22Rv1 (cell line): ENCODE results near the gene ZNF606.
A peak's percentile ranks its signal among the peaks of the same experiment; 100 is the strongest.

Source experiments
- H3K27ac ChIP-seq: fragments of 450-650 bp; 2 replicates; pipeline ENCODE4 v1.5.1; 2017
- CTCF ChIP-seq: fragments of 450-650 bp; IDR thresholded peaks from 2 replicates; pipeline ENCODE4 v1.5.1; 2017; ENCODE audit warnings: mild to moderate bottlenecking
- ZFX ChIP-seq: fragments of 450-650 bp; IDR thresholded peaks from 2 replicates; pipeline ENCODE4 v1.6.1; 2017; ENCODE audit warnings: antibody characterized with exemption, borderline replicate concordance

The ZNF606 gene

DNA sequence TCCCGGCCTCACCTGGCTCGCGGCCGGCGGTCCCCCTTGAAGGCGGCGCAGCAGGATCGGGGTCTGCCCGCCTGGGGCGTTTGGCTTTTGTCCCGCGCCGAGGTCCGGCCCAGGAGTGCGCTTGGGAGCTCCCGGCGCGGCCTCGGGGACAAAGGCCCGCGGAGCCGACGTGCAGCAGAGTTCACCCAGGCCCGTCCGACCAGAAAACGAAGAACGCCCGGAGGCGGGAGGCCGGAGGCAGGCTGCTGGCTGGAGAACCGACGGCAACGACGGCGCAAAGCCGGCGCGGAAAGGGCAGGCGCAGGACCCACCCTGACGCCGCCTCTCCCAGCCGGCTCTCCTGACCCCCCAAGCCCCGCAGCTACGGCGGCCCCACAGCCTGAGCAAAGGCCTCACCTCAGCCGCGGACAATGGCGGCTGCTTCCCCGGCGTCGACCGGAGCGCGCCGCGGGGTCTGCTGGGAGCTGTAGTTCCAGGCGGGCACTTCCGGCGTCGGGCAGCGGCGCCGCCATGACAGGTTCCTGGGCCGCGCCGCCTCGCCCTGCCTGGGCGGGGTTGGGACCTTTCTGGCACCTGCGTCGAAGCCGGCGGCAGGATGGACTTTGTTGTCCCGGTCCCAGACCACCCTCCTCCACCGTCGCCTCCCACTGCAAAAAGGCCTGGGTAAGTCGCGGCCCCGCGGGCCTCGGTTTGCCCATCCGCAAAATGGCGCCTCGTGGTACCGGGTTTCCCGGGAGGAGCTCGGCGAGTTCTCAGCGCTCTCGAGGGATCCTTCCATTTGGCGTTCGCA lies at the start of gene ZNF606:
Gene ZNF606, minus strand, starts transcription at position 437 of the 790 bp plus-strand sequence. CDS start 1,501 bp downstream, outside the sequence.
- H3K27ac ChIP-seq: peak within 1 kb of the TSS; percentile 74
- TF ChIP-seq ZFX: 0 out of 2 replicates have a peak, but pooled peaks have one; percentile 65
- no peak for TF ChIP-seq CTCF

DNA sequence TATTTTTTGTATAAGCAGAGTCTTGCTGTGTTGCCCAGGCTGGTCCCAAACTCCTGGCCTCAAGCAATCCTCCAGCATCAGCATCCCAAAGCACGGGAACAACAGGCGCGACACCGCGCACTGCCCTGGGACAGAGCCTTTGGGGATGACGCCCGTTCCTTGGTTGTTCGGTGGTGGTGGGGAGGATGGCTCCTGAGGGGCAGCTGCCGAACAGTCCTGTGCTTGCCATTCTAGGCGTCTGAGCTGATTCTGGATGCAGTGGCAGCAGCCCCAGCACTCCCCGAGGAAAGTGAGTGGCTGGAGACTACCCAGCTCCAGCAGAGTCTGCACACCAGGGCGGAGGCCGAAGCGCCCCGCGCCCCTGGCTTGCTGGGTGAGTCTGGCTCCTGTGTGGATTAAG lies 49.6 kb upstream of the ZNF606 start:
- H3K27ac ChIP-seq: no peak overlapping the region
- TF ChIP-seq ZFX: no peak
- no peak for TF ChIP-seq CTCF

GRCh38 chr19:58047672-58048071 lies 45.1 kb upstream of the ZNF606 start:
- TF ChIP-seq CTCF: no peak
- TF ChIP-seq ZFX: no peak
- H3K27ac ChIP-seq: no peak overlapping the region

GRCh38 chr19:58046856-58047255 lies 44.2 kb upstream of the ZNF606 start:
- no peak overlapping the region for H3K27ac ChIP-seq
- no peak for TF ChIP-seq ZFX
- TF ChIP-seq CTCF: no peak

- TF ChIP-seq CTCF (no peak), ZFX (no peak)
- no peak overlapping the region for H3K27ac ChIP-seq
Measured at GRCh38 chr19:58045411-58046050, 42.9 kb upstream of the ZNF606 start.

DNA sequence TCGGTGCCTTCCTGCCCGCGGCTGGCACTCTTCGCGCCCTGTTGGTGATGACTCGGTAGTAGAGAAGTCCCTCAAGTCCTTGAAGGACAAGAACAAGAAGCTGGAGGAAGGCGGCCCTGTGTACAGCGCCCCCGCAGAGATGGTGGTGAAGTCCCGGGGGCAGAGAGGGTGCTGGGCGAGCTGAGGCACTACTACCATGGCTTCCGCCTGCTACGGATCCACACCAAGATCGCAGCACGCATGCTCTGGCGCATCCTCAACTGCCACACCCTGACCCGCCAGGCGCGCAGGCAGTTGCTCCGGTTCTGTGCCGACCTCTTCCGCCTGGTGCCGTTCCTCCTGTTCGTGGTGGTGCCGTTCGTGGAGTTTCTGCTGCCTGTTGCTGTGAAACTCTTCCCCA lies 42.3 kb upstream of the ZNF606 start:
- TF ChIP-seq ZFX (no peak), CTCF (no peak)
- no peak overlapping the region for H3K27ac ChIP-seq

GRCh38 chr19:58044391-58044790 lies 41.8 kb upstream of the ZNF606 start:
- TF ChIP-seq CTCF (no peak), ZFX (no peak)
- no peak overlapping the region for H3K27ac ChIP-seq
